GM23248 (cell line): ENCODE results near the gene CEACAM16.

Source experiments
- EZH2 ChIP-seq: fragments of 200-600 bp; sonication (generic); IDR thresholded peaks from 2 replicates; pipeline ENCODE4 v1.6.1; 2018; ENCODE audit warnings: antibody characterized with exemption, mild to moderate bottlenecking; ENCODE audit not compliant: insufficient read depth, poor library complexity, severe bottlenecking
- EZH2phosphoT487 ChIP-seq: fragments of 200-600 bp; sonication (generic); IDR thresholded peaks from 2 replicates; pipeline ENCODE4 v1.6.1; 2018; ENCODE audit warnings: antibody characterized with exemption, moderate library complexity, mild to moderate bottlenecking, low read depth; ENCODE audit not compliant: insufficient read depth

- TF ChIP-seq EZH2phosphoT487 (no peak), EZH2 (no peak)
These were observed 8.9 kb upstream of the CEACAM16 start for GRCh38 chr19:44690131-44690440.
